IMR-90 (cell line): ENCODE results near the gene IGFBP5. TPM values are rescaled to one million over a fixed set of nuclear protein-coding genes. Genes with fewer than 3 reads are reported as not detected.

ENCODE experiments used
- ATAC-seq: fragments of 200-7000 bp; cut with Tn5 transposase; 2 replicates; pipeline ENCODE4 v1.9.1; 2020; ENCODE audit warnings: low read depth, mild to moderate bottlenecking, moderate library complexity
- BruUV-seq: library from RNA; stranded (reverse); fragments of 400-500 nt; replicated peaks from 2 replicates; lab custom pipeline; 2021; lab: Mats Ljungman, UMichigan
- CTCF ChIA-PET: fragments of 300-600 bp; formaldehyde crosslinking; extraction: SDS; loops from one replicate; lab custom pipeline; 2021; ENCODE audit warnings: antibody characterized with exemption; lab: Yijun Ruan, JAX
- POLR2A ChIA-PET: fragments of 300-600 bp; sonication (Branson Sonifier 250); formaldehyde crosslinking; loops from one replicate; lab custom pipeline; 2022; ENCODE audit warnings: antibody characterized with exemption; ENCODE audit not compliant: unreplicated experiment; lab: Charles Lee
- DNase-seq: peaks from one replicate; pipeline ENCODE4 v3.0.0; 2013
- H2AFZ ChIP-seq: replicated peaks from 2 replicates; pipeline ENCODE3; 2013; ENCODE audit warnings: low read length, mild to moderate bottlenecking; ENCODE audit not compliant: poor library complexity
- H2AK5ac ChIP-seq: 2 replicates; pipeline ENCODE4 v1.6.1; 2013; ENCODE audit warnings: low read depth, low read length, inconsistent platforms
- H2AK9ac ChIP-seq: replicated peaks from 2 replicates; pipeline ENCODE3; 2013; ENCODE audit warnings: mild to moderate bottlenecking, low read depth, low read length, moderate library complexity; ENCODE audit not compliant: poor library complexity
- H2BK120ac ChIP-seq: 2 replicates; pipeline ENCODE4 v1.6.1; 2013; ENCODE audit warnings: low read depth, low read length, inconsistent platforms
- H2BK15ac ChIP-seq: 3 replicates; pipeline ENCODE4 v1.6.1; 2013; ENCODE audit warnings: low read depth, low read length, inconsistent platforms
- H2BK20ac ChIP-seq: 2 replicates; pipeline ENCODE4 v1.6.1; 2013; ENCODE audit warnings: low read depth, mild to moderate bottlenecking, inconsistent platforms, low read length, moderate library complexity
- H2BK5ac ChIP-seq: 2 replicates; pipeline ENCODE4 v1.6.1; 2013; ENCODE audit warnings: mild to moderate bottlenecking, low read depth, low read length, inconsistent platforms; ENCODE audit not compliant: poor library complexity, severe bottlenecking
- H3K14ac ChIP-seq: replicated peaks from 2 replicates; pipeline ENCODE4 v1.6.1; 2013; ENCODE audit warnings: low read depth, low read length, inconsistent platforms
- H3K18ac ChIP-seq: 2 replicates; pipeline ENCODE4 v1.6.1; 2013; ENCODE audit warnings: low read depth, low read length, control low read depth
- H3K23ac ChIP-seq: 2 replicates; pipeline ENCODE4 v1.6.1; 2013; ENCODE audit warnings: low read depth, low read length, inconsistent platforms
- H3K27ac ChIP-seq: 2 replicates; pipeline ENCODE4 v1.5.1; 2013; ENCODE audit warnings: mild to moderate bottlenecking, control low read depth, low read length; ENCODE audit not compliant: insufficient read depth
- H3K27me3 ChIP-seq: 2 replicates; pipeline ENCODE4 v1.6.1; 2013; ENCODE audit warnings: low read length; ENCODE audit not compliant: control insufficient read depth, insufficient read depth
- H3K36me3 ChIP-seq: 2 replicates; pipeline ENCODE4 v1.6.1; 2013; ENCODE audit warnings: low read length, mixed read lengths; ENCODE audit not compliant: control insufficient read depth, insufficient read depth
- H3K4ac ChIP-seq: 2 replicates; pipeline ENCODE4 v1.6.1; 2013; ENCODE audit warnings: low read depth, low read length, inconsistent platforms
- H3K4me1 ChIP-seq: 2 replicates; pipeline ENCODE4 v1.6.1; 2013; ENCODE audit warnings: low read length, mixed read lengths; ENCODE audit not compliant: control insufficient read depth, insufficient read depth
- H3K4me2 ChIP-seq: 2 replicates; pipeline ENCODE4 v1.6.1; 2013; ENCODE audit warnings: low read depth, mild to moderate bottlenecking, control low read depth, low read length, moderate library complexity
- H3K4me3 ChIP-seq: 2 replicates; pipeline ENCODE4 v1.5.1; 2013; ENCODE audit warnings: low read depth, mild to moderate bottlenecking, control low read depth, low read length, moderate library complexity; ENCODE audit not compliant: insufficient read depth
- H3K56ac ChIP-seq: 2 replicates; pipeline ENCODE4 v1.6.1; 2013; ENCODE audit warnings: low read length, inconsistent platforms; ENCODE audit not compliant: insufficient read depth; ENCODE audit errors: extremely low read depth
- H3K79me1 ChIP-seq, 2 experiments: 2 replicates each; pipeline ENCODE4 v1.6.1; 2013; ENCODE audit warnings: low read length in 2 of 2, inconsistent platforms in 1 of 2, low read depth in 1 of 2
- H3K9ac ChIP-seq: 2 replicates; pipeline ENCODE4 v1.6.1; 2013; ENCODE audit warnings: low read depth, low read length, control low read depth
- H3K9me1 ChIP-seq: 2 replicates; pipeline ENCODE4 v1.6.1; 2013; ENCODE audit warnings: low read length, inconsistent platforms; ENCODE audit not compliant: insufficient read depth
- H3K9me3 ChIP-seq: 2 replicates; pipeline ENCODE4 v1.6.1; 2013; ENCODE audit warnings: low read length; ENCODE audit not compliant: control insufficient read depth, insufficient read depth
- H4K20me1 ChIP-seq: 2 replicates; pipeline ENCODE4 v1.6.1; 2013; ENCODE audit warnings: low read length, inconsistent platforms; ENCODE audit not compliant: insufficient read depth
- H4K5ac ChIP-seq: 2 replicates; pipeline ENCODE4 v1.6.1; 2013; ENCODE audit warnings: mild to moderate bottlenecking, low read depth, low read length, control low read depth
- H4K8ac ChIP-seq, 2 experiments: 2 replicates each; pipeline ENCODE4 v1.6.1; 2013; ENCODE audit warnings: low read depth in 2 of 2, low read length in 2 of 2, control low read depth in 1 of 2, inconsistent platforms in 1 of 2
- H4K91ac ChIP-seq: 2 replicates; pipeline ENCODE4 v1.6.1; 2013; ENCODE audit warnings: low read depth, low read length, inconsistent platforms; ENCODE audit not compliant: insufficient read depth
- BHLHE40 ChIP-seq: fragments of 150-350 bp; IDR thresholded peaks from 2 replicates; pipeline ENCODE4 v1.6.1; 2016; ENCODE audit warnings: mild to moderate bottlenecking, low read depth, low read length
- CEBPB ChIP-seq: IDR thresholded peaks from 2 replicates; pipeline ENCODE4 v1.6.1; 2012; ENCODE audit warnings: low read depth, low read length, improper control_type of control experiment
- MAFK ChIP-seq: IDR thresholded peaks from 2 replicates; pipeline ENCODE4 v1.6.1; 2012; ENCODE audit warnings: low read depth, low read length, improper control_type of control experiment
- NFE2L2 ChIP-seq: fragments of 150-350 bp; IDR thresholded peaks from 2 replicates; pipeline ENCODE4 v1.6.1; 2016; ENCODE audit warnings: low read depth, mild to moderate bottlenecking, low read length
- RAD21 ChIP-seq: IDR thresholded peaks from 2 replicates; pipeline ENCODE4 v1.6.1; 2012; ENCODE audit warnings: low read length, improper control_type of control experiment
- RFX5 ChIP-seq: IDR thresholded peaks from 2 replicates; pipeline ENCODE4 v1.8.0; 2012; ENCODE audit warnings: low read depth, mild to moderate bottlenecking, low read length, moderate library complexity
- WGBS, 2 experiments: methylation state at CpG; one replicate each; pipeline versions ENCODE4 v1.1.5 to v1.1.7; 2013; ENCODE audit warnings: missing lambda C conversion rate in 2 of 2; ENCODE audit not compliant: insufficient read length in 1 of 2; ENCODE audit errors: extremely low coverage in 2 of 2; 5-methylcytosine and 5-hydroxymethylcytosine counted together
- dilution Hi-C: fragments of 300-500 bp; cut with HindIII; formaldehyde crosslinking; loops from one replicate; pipeline ENCODE4 v1.14.3; 2018; ENCODE audit warnings: low sequenced_read_pairs; ENCODE audit not compliant: unreplicated experiment
- in situ Hi-C: fragments of 300-500 bp; cut with MboI; formaldehyde crosslinking; loops from 3 replicates; pipeline ENCODE4 v1.14.3; 2019; ENCODE audit warnings: low sequenced_read_pairs, inconsistent platforms, mixed read lengths
- intact Hi-C: fragments of 100-400 bp; cut with micrococcal nuclease; formaldehyde crosslinking; loops from 2 replicates; pipeline ENCODE4 v1.10.0; 2022
- polyA plus RNA-seq, 3 experiments: library from polyadenylated mRNA; depleted of rRNA; stranded (reverse); fragments of >200 nt; gene quantifications; 2 replicates each; pipeline ENCODE4 v1.2.3, GENCODE V29; 2012; ENCODE audit warnings: low replicate concordance in 1 of 3
- total RNA-seq: library from RNA; depleted of rRNA; stranded (reverse); fragments of >200 nt; gene quantifications from 2 replicates; pipeline ENCODE4 v1.2.3, GENCODE V29; 2012
- TF ChIP-seq, protein P1 (sequence below): conservative IDR thresholded peaks from 2 replicates; pipeline ENCODE4 v1.5.1; 2012; ENCODE audit warnings: mild to moderate bottlenecking, low read depth, low read length, improper control_type of control experiment

IGFBP5 gene
- total and polyA plus RNA-seq, 2 of the 4 experiments (the other 2 are of a cell fraction), result 392 to 1,339 TPM

DNA sequence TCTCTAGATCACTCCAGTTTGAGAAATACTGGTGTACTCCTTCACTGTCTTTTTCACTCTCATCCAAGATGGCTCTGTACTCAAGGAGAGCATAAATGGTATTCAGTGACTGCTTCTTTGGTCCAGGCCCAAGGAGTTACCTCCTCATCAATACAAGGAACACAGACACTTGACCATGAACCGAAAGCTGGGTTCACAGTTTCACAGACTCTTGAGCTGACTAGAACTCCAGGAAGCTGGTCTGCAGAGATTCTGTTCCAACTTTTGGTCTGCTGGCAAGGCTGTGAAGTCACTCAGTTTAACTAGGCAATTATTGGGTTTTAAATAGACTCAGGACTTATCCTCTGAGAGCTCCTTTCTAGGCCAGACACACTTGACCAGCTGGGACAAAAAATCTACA is 7.4 kb upstream of the IGFBP5 start:
- Histone ChIP-seq H2BK15ac (peak overlapping the region; percentile 46; the same call in 1 of the 3 replicates), H3K4me1 (peaks cover 12% of the 10 kb centered on the region), H3K9me3 (peaks cover 2% of the 10 kb centered on the region; the same call in 1 of the 2 replicates), H3K14ac (no peak overlapping the region), H3K79me1 (no peaks in the 10 kb centered on the region), H3K9me1 (no peaks in the 10 kb centered on the region), H2BK20ac (peak overlapping the region; percentile 2; the same call in 1 of the 2 replicates), H2AFZ (no peak overlapping the region), H3K36me3 (no peaks in the 10 kb centered on the region), H3K4me2 (no peak overlapping the region), H2BK5ac (no peak overlapping the region), H3K9ac (no peak overlapping the region), H4K8ac (peak overlapping the region in 1 of 2 experiments; percentile 59; a peak in 2 of 4 replicates), H2AK9ac (no peak overlapping the region), H3K27ac (no peak overlapping the region), H3K18ac (peak overlapping the region; percentile 48), H3K4me3 (no peak overlapping the region), H3K23ac (no peak overlapping the region), H2AK5ac (peak overlapping the region; percentile 38; the same call in 1 of the 2 replicates), H2BK120ac (peak overlapping the region; percentile 57), H4K20me1 (no peaks in the 10 kb centered on the region), H4K91ac (peak overlapping the region; percentile 43), H3K4ac (no peak overlapping the region), H4K5ac (peak overlapping the region; percentile 20; the same call in 1 of the 2 replicates), H3K27me3 (no peaks in the 10 kb centered on the region), H3K56ac (no peak overlapping the region)
- ChIA-PET POLR2A (interaction anchor here (0.6 kb wide), 1 partner anchor 981 kb away, joined by 3 read pairs; no protein-coding TSS in a partner anchor), CTCF (interaction anchor here (0.7 to 1.6 kb wide), 2 partner anchors 463 to 541 kb away, joined by 4 to 8 read pairs; no protein-coding TSS in a partner anchor)
- intact Hi-C loops (no loop called here), dilution Hi-C loops (no loop called here), in situ Hi-C loops (loop anchor here (5.0 kb wide), 2 partner anchors 810 to 1010 kb away; no protein-coding TSS in a partner anchor)
- DNase-seq (no peak), ATAC-seq (no peak)
- BruUV-seq, result no TSS peak
- no CpG with 5 or more reads among the region's 1 CpG for WGBS, 2 experiments
- no peak for TF ChIP-seq RAD21
- TF ChIP-seq, protein P1, sequence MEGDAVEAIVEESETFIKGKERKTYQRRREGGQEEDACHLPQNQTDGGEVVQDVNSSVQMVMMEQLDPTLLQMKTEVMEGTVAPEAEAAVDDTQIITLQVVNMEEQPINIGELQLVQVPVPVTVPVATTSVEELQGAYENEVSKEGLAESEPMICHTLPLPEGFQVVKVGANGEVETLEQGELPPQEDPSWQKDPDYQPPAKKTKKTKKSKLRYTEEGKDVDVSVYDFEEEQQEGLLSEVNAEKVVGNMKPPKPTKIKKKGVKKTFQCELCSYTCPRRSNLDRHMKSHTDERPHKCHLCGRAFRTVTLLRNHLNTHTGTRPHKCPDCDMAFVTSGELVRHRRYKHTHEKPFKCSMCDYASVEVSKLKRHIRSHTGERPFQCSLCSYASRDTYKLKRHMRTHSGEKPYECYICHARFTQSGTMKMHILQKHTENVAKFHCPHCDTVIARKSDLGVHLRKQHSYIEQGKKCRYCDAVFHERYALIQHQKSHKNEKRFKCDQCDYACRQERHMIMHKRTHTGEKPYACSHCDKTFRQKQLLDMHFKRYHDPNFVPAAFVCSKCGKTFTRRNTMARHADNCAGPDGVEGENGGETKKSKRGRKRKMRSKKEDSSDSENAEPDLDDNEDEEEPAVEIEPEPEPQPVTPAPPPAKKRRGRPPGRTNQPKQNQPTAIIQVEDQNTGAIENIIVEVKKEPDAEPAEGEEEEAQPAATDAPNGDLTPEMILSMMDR, result no peak
- no peak for TF ChIP-seq RFX5
- no peak for TF ChIP-seq BHLHE40
- no peak for TF ChIP-seq MAFK
- TF ChIP-seq NFE2L2, result no peak
- TF ChIP-seq CEBPB, result no peak
